GM19372 (cell line): Measurements from ENCODE around the gene BEND5.

Experiments used
- ATAC-seq: cut with Tn5 transposase; IDR thresholded peaks from one replicate; pipeline ENCODE4 v1.9.1; 2021; ENCODE audit warnings: mild to moderate bottlenecking, low read depth, moderate library complexity; ENCODE audit not compliant: unreplicated experiment

Gene BEND5

GRCh38 chr1:48726139-48726538, 50.6 kb downstream of the BEND5 start:
- ATAC-seq, result no peak

- no peak for ATAC-seq
Measured at GRCh38 chr1:48725341-48726046, 51.2 kb downstream of the BEND5 start.

- no peak for ATAC-seq
Measured at GRCh38 chr1:48720929-48721328, 55.8 kb downstream of the BEND5 start.

- no peak for ATAC-seq
Measured at GRCh38 chr1:48718705-48719104, 58.0 kb downstream of the BEND5 start.

GRCh38 chr1:48718116-48718630, 58.5 kb downstream of the BEND5 start:
- ATAC-seq, result no peak

GRCh38 chr1:48717082-48717481, 59.6 kb downstream of the BEND5 start:
- no peak for ATAC-seq

- ATAC-seq, result no peak
Measured at GRCh38 chr1:48715921-48716320, 60.8 kb downstream of the BEND5 start.

GRCh38 chr1:48710915-48711314, 65.8 kb downstream of the BEND5 start:
- ATAC-seq, result no peak

GRCh38 chr1:48710318-48710717, 66.4 kb downstream of the BEND5 start:
- no peak for ATAC-seq

GRCh38 chr1:48704736-48705135, 72.0 kb downstream of the BEND5 start:
- no peak for ATAC-seq

- no peak for ATAC-seq
Measured at GRCh38 chr1:48701445-48701844, 75.2 kb downstream of the BEND5 start.

GRCh38 chr1:48697066-48697707, 79.5 kb downstream of the BEND5 start:
- ATAC-seq, result no peak

- no peak for ATAC-seq
Measured at GRCh38 chr1:48695161-48695560, 81.5 kb downstream of the BEND5 start.

GRCh38 chr1:48693674-48694320, 82.9 kb downstream of the BEND5 start:
- no peak for ATAC-seq

GRCh38 chr1:48693180-48693579, 83.5 kb downstream of the BEND5 start:
- ATAC-seq, result no peak

- ATAC-seq, result no peak
Measured at GRCh38 chr1:48692235-48692634, 84.5 kb downstream of the BEND5 start.

- ATAC-seq, result peak; percentile 63
Measured at GRCh38 chr1:48691429-48692001, 85.2 kb downstream of the BEND5 start.

- peak; percentile 79 for ATAC-seq
Measured at GRCh38 chr1:48688102-48688760, 88.5 kb downstream of the BEND5 start.

- ATAC-seq, result no peak
Measured at GRCh38 chr1:48687282-48688045, 89.2 kb downstream of the BEND5 start.

- ATAC-seq, result no peak
Measured at GRCh38 chr1:48686159-48686558, 90.5 kb downstream of the BEND5 start.
